Measurements from ENCODE around the gene EPHA3.

Gene EPHA3

GRCh38 chr3:89522155-89522554 is 414.7 kb downstream of the EPHA3 start:
- H3K4me3 ChIP-seq (replicated peaks; ENCODE audit: low read depth, low read length), result no peak overlapping the region
- no peak for TF ChIP-seq CTCF (IDR thresholded peaks at IDR 0.05; ENCODE audit: insufficient read depth, low read length, poor library complexity, severe bottlenecking)
- no peak for DNase-seq (ENCODE audit: extremely low read depth, insufficient read length)

GRCh38 chr3:89525609-89526008 is 418.2 kb downstream of the EPHA3 start:
- Histone ChIP-seq H3K36me3 (ENCODE audit: control insufficient read depth, insufficient read depth, low read length) (no peaks in the 10 kb centered on the region), H3K4me3 (replicated peaks; ENCODE audit: low read depth, low read length) (no peak overlapping the region), H3K27me3 (replicated peaks; ENCODE audit: control insufficient read depth, insufficient read depth, low read length) (no peaks in the 10 kb centered on the region)
- DNase-seq (ENCODE audit: extremely low read depth, insufficient read length), result no peak
- TF ChIP-seq CTCF (IDR thresholded peaks at IDR 0.05; ENCODE audit: insufficient read depth, low read length, poor library complexity, severe bottlenecking), result no peak

More at GRCh38 chr3:89522155-89522554, 414.7 kb downstream of the EPHA3 start:
- Histone ChIP-seq H3K36me3 (ENCODE audit: control insufficient read depth, insufficient read depth, low read length) (no peaks in the 10 kb centered on the region), H3K27me3 (replicated peaks; ENCODE audit: control insufficient read depth, insufficient read depth, low read length) (no peaks in the 10 kb centered on the region)

- Histone ChIP-seq H3K27me3 (replicated peaks; ENCODE audit: control insufficient read depth, insufficient read depth, low read length) (no peaks in the 10 kb centered on the region), H3K4me3 (replicated peaks; ENCODE audit: low read depth, low read length) (no peak overlapping the region), H3K36me3 (ENCODE audit: control insufficient read depth, insufficient read depth, low read length) (no peaks in the 10 kb centered on the region)
- DNase-seq (ENCODE audit: extremely low read depth, insufficient read length), result no peak
- TF ChIP-seq CTCF (IDR thresholded peaks at IDR 0.05; ENCODE audit: insufficient read depth, low read length, poor library complexity, severe bottlenecking), result no peak
Measured at GRCh38 chr3:89527736-89528305, 420.4 kb downstream of the EPHA3 start.
